Upper lobe of right lung (tissue), 1 donor: Measurements from ENCODE around the gene MYZAP. TPM values are rescaled to one million over a fixed set of nuclear protein-coding genes. Genes with fewer than 3 reads are reported as not detected.
A peak's percentile ranks its signal among the peaks of the same experiment; 100 is the strongest.

Experiments used
- ATAC-seq: fragments of 200-7000 bp; cut with Tn5 transposase; one replicate; pipeline ENCODE4 v1.9.1; 2020; ENCODE audit warnings: mild to moderate bottlenecking, moderate library complexity
- DNase-seq: peaks from one replicate; pipeline ENCODE4 v3.0.0-alpha.2; 2020
- H3K27ac ChIP-seq: fragments of 200-600 bp; one replicate; pipeline ENCODE4 v1.8.0; 2022
- H3K27me3 ChIP-seq: fragments of 200-600 bp; one replicate; pipeline ENCODE4 v1.8.0; 2022; ENCODE audit warnings: mild to moderate bottlenecking
- H3K36me3 ChIP-seq: fragments of 200-600 bp; one replicate; pipeline ENCODE4 v1.8.0; 2022
- H3K4me1 ChIP-seq: fragments of 200-600 bp; one replicate; pipeline ENCODE4 v1.8.0; 2022
- H3K4me3 ChIP-seq: fragments of 200-600 bp; one replicate; pipeline ENCODE4 v1.8.0; 2022; ENCODE audit warnings: mild to moderate bottlenecking
- H3K9me3 ChIP-seq: fragments of 200-600 bp; one replicate; pipeline ENCODE4 v1.8.0; 2022
- CTCF ChIP-seq: fragments of 200-600 bp; IDR thresholded peaks from one replicate; pipeline ENCODE4 v1.8.0; 2022; ENCODE audit warnings: antibody characterized with exemption
- intact Hi-C: fragments of 100-400 bp; cut with DNase I; formaldehyde crosslinking; loops from one replicate; pipeline ENCODE4 v1.11.0; 2022
- total RNA-seq: library from RNA; stranded (reverse); fragmentation: NEBNext Ultra II Directional; extraction: Animal tissue kit (Norgen Biotek cat#: 25700); gene quantifications from one replicate; pipeline ENCODE4 v1.2.1, GENCODE V29; 2021
- donor health status: DM: no; HTN: yes; CAD: no; lungs with severe emphysema.

Gene MYZAP
- total RNA-seq, 1 donor from 2014 or later = 30.9 TPM

- DNase-seq = no peak
- TF ChIP-seq CTCF = no peak
- H3K9me3 ChIP-seq = no peaks in the 10 kb centered on the region
- intact Hi-C loops = no loop called here
- no peaks in the 10 kb centered on the region for H3K27me3 ChIP-seq
- no peak overlapping the region for H3K4me3 ChIP-seq
- no peaks in the 10 kb centered on the region for H3K4me1 ChIP-seq
- no peak overlapping the region for H3K27ac ChIP-seq
- ATAC-seq = peak; percentile 73
- no peaks in the 10 kb centered on the region for H3K36me3 ChIP-seq
These were observed 56.1 kb downstream of the MYZAP start for GRCh38 chr15:57647791-57648130.

- intact Hi-C loops = no loop called here
- Histone ChIP-seq H3K4me3 (no peak overlapping the region), H3K9me3 (no peaks in the 10 kb centered on the region), H3K27me3 (no peaks in the 10 kb centered on the region), H3K27ac (no peak overlapping the region), H3K36me3 (no peaks in the 10 kb centered on the region), H3K4me1 (no peaks in the 10 kb centered on the region)
- ATAC-seq = no peak
- DNase-seq = no peak
- no peak for TF ChIP-seq CTCF
These were observed 57.4 kb downstream of the MYZAP start for GRCh38 chr15:57649138-57649537.

- no peaks in the 10 kb centered on the region for H3K4me1 ChIP-seq
- ATAC-seq (no peak), DNase-seq (no peak)
- H3K27ac ChIP-seq = no peak overlapping the region
- H3K36me3 ChIP-seq = no peaks in the 10 kb centered on the region
- intact Hi-C loops = no loop called here
- no peak for TF ChIP-seq CTCF
- H3K4me3 ChIP-seq = no peak overlapping the region
- no peaks in the 10 kb centered on the region for H3K9me3 ChIP-seq
- no peaks in the 10 kb centered on the region for H3K27me3 ChIP-seq
These were observed 59.7 kb downstream of the MYZAP start for GRCh38 chr15:57651445-57651844.

GRCh38 chr15:57652481-57652880, 60.8 kb downstream of the MYZAP start:
- Histone ChIP-seq H3K9me3 (no peaks in the 10 kb centered on the region), H3K4me1 (no peaks in the 10 kb centered on the region), H3K27me3 (no peaks in the 10 kb centered on the region), H3K4me3 (no peak overlapping the region), H3K27ac (no peak overlapping the region), H3K36me3 (no peaks in the 10 kb centered on the region)
- intact Hi-C loops = no loop called here
- no peak for TF ChIP-seq CTCF
- no peak for ATAC-seq
- DNase-seq = no peak

GRCh38 chr15:57654153-57654852, 62.6 kb downstream of the MYZAP start:
- intact Hi-C loops = no loop called here
- ATAC-seq = no peak

More at GRCh38 chr15:57654153-57654852, 62.6 kb downstream of the MYZAP start:
- no peak overlapping the region for H3K4me3 ChIP-seq
- H3K4me1 ChIP-seq = no peaks in the 10 kb centered on the region
- DNase-seq = no peak
- no peak overlapping the region for H3K27ac ChIP-seq
- no peaks in the 10 kb centered on the region for H3K36me3 ChIP-seq
- H3K9me3 ChIP-seq = no peaks in the 10 kb centered on the region
- TF ChIP-seq CTCF = no peak
- no peaks in the 10 kb centered on the region for H3K27me3 ChIP-seq
